Activated naive CD4-positive, alpha-beta T cell treated with anti-CD3 and anti-CD28 coated beads for 36 hours (primary cell): ENCODE data around the gene CCDC24. TPM values are rescaled to one million over a fixed set of nuclear protein-coding genes. Genes with fewer than 3 reads are reported as not detected.

Source experiments
- CTCF ChIA-PET: fragments of 350-600 bp; sonication (Branson Sonifier 250); formaldehyde crosslinking; loops from one replicate; lab custom pipeline; 2021; ENCODE audit warnings: antibody characterized with exemption; lab: Charles Lee
- DNase-seq: peaks from one replicate; pipeline ENCODE4 v3.0.0-alpha.2; 2020
- H3K27ac Mint-ChIP-seq: one replicate; pipeline ENCODE4 v1.8.0; 2021; ENCODE audit warnings: mild to moderate bottlenecking, mixed read lengths
- H3K27me3 Mint-ChIP-seq: one replicate; pipeline ENCODE4 v1.8.0; 2021; ENCODE audit warnings: low read depth, mixed read lengths
- H3K36me3 Mint-ChIP-seq: one replicate; pipeline ENCODE4 v1.8.0; 2021; ENCODE audit warnings: low read depth, mixed read lengths
- H3K4me1 Mint-ChIP-seq: one replicate; pipeline ENCODE4 v1.8.0; 2021; ENCODE audit warnings: low read depth, mixed read lengths
- H3K4me3 Mint-ChIP-seq: one replicate; pipeline ENCODE4 v1.8.0; 2021; ENCODE audit warnings: mild to moderate bottlenecking, moderate library complexity, mixed read lengths
- H3K9me3 Mint-ChIP-seq: one replicate; pipeline ENCODE4 v1.8.0; 2021; ENCODE audit warnings: mixed read lengths
- intact Hi-C: fragments of 100-400 bp; cut with micrococcal nuclease; formaldehyde crosslinking; loops from one replicate; pipeline ENCODE4 v1.15.1; 2023
- total RNA-seq, 2 experiments: library from RNA; stranded (reverse); gene quantifications; one replicate each; pipeline ENCODE4 v1.2.3, GENCODE V29; 2021

The CCDC24 gene
- total RNA-seq, 2 experiments from 2014 or later: 0.91 to 1.6 TPM

GRCh38 chr1:43983253-43983899 is 8.0 kb upstream of the CCDC24 start:
- Mint-ChIP-seq H3K27ac (no peak overlapping the region), H3K9me3 (no peaks in the 10 kb centered on the region), H3K4me3 (no peak overlapping the region), H3K4me1 (peaks cover 10% of the 10 kb centered on the region), H3K36me3 (peaks cover 18% of the 10 kb centered on the region), H3K27me3 (no peaks in the 10 kb centered on the region)
- CTCF ChIA-PET: no interaction called here
- intact Hi-C loops: no loop called here
- DNase-seq: no peak

- no peak for DNase-seq
- no peaks in the 10 kb centered on the region for H3K9me3 Mint-ChIP-seq
- CTCF ChIA-PET: no interaction called here
- peaks cover 14% of the 10 kb centered on the region for H3K36me3 Mint-ChIP-seq
- H3K27me3 Mint-ChIP-seq: no peaks in the 10 kb centered on the region
- peaks cover 6% of the 10 kb centered on the region for H3K4me1 Mint-ChIP-seq
- no peak overlapping the region for H3K4me3 Mint-ChIP-seq
- H3K27ac Mint-ChIP-seq: no peak overlapping the region
- intact Hi-C loops: no loop called here
Measured at GRCh38 chr1:43984855-43985254, 6.5 kb upstream of the CCDC24 start.

- H3K4me1 Mint-ChIP-seq: peaks cover 3% of the 10 kb centered on the region
- DNase-seq: no peak
- H3K27ac Mint-ChIP-seq: no peak overlapping the region
- CTCF ChIA-PET: interaction anchor here (1.3 kb wide), 1 partner anchor 62 kb away, joined by 4 read pairs; no protein-coding TSS in a partner anchor
- no peaks in the 10 kb centered on the region for H3K27me3 Mint-ChIP-seq
- H3K36me3 Mint-ChIP-seq: peaks cover 8% of the 10 kb centered on the region
- intact Hi-C loops: no loop called here
- H3K4me3 Mint-ChIP-seq: no peak overlapping the region
- no peaks in the 10 kb centered on the region for H3K9me3 Mint-ChIP-seq
Measured at GRCh38 chr1:43985984-43986595, 5.3 kb upstream of the CCDC24 start.

GRCh38 chr1:43986712-43987111 is 4.7 kb upstream of the CCDC24 start:
- Mint-ChIP-seq H3K4me1 (peaks cover 5% of the 10 kb centered on the region), H3K4me3 (no peak overlapping the region)
- intact Hi-C loops: no loop called here

GRCh38 chr1:43987159-43987902 is 4.1 kb upstream of the CCDC24 start:
- CTCF ChIA-PET: interaction anchor here (0.8 to 1.3 kb wide), 2 partner anchors 11 to 61 kb away, joined by 3 to 4 read pairs; no protein-coding TSS in a partner anchor
- Mint-ChIP-seq H3K27ac (no peak overlapping the region), H3K4me1 (peaks cover 5% of the 10 kb centered on the region), H3K27me3 (no peaks in the 10 kb centered on the region), H3K36me3 (peaks cover 8% of the 10 kb centered on the region), H3K4me3 (no peak overlapping the region), H3K9me3 (no peaks in the 10 kb centered on the region)
- intact Hi-C loops: no loop called here
- DNase-seq: no peak

More at GRCh38 chr1:43986712-43987111, 4.7 kb upstream of the CCDC24 start:
- DNase-seq: no peak
- H3K27me3 Mint-ChIP-seq: no peaks in the 10 kb centered on the region
- no peak overlapping the region for H3K27ac Mint-ChIP-seq
- peaks cover 8% of the 10 kb centered on the region for H3K36me3 Mint-ChIP-seq
- CTCF ChIA-PET: interaction anchor here (1.3 kb wide), 1 partner anchor 61 kb away, joined by 4 read pairs; no protein-coding TSS in a partner anchor
- H3K9me3 Mint-ChIP-seq: no peaks in the 10 kb centered on the region

GRCh38 chr1:43990271-43991199 is 864 bp upstream of the CCDC24 start:
- peak overlapping the region; percentile 89 for H3K4me3 Mint-ChIP-seq
- CTCF ChIA-PET: interaction anchor here (1.0 to 2.0 kb wide), 3 partner anchors 15 to 58 kb away, joined by 3 to 5 read pairs (median 4); no protein-coding TSS in a partner anchor
- peaks cover 5% of the 10 kb centered on the region for H3K4me1 Mint-ChIP-seq
- intact Hi-C loops: loop anchor here (1.0 to 5.0 kb wide), 5 partner anchors 16 to 338 kb away; partner anchors contain the start of genes ATP6V0B, IPO13 and KDM4A
- no peak overlapping the region for H3K27ac Mint-ChIP-seq
- DNase-seq: no peak
- H3K9me3 Mint-ChIP-seq: no peaks in the 10 kb centered on the region
- no peaks in the 10 kb centered on the region for H3K27me3 Mint-ChIP-seq
- H3K36me3 Mint-ChIP-seq: peaks cover 2% of the 10 kb centered on the region

GRCh38 chr1:43991200-43991475 is 261 bp upstream of the CCDC24 start:
- peak overlapping the region; percentile 89 for H3K4me3 Mint-ChIP-seq
- DNase-seq: no peak
- CTCF ChIA-PET: interaction anchor here (1.8 kb wide), 1 partner anchor 57 kb away, joined by 4 read pairs; no protein-coding TSS in a partner anchor
- intact Hi-C loops: loop anchor here (1.0 to 5.0 kb wide), 5 partner anchors 17 to 339 kb away; partner anchors contain the start of genes ATP6V0B, IPO13 and KDM4A
- no peaks in the 10 kb centered on the region for H3K36me3 Mint-ChIP-seq
- H3K27me3 Mint-ChIP-seq: no peaks in the 10 kb centered on the region
- H3K9me3 Mint-ChIP-seq: no peaks in the 10 kb centered on the region
- no peak overlapping the region for H3K27ac Mint-ChIP-seq
- H3K4me1 Mint-ChIP-seq: peaks cover 5% of the 10 kb centered on the region

- no peaks in the 10 kb centered on the region for H3K27me3 Mint-ChIP-seq
- peaks cover 5% of the 10 kb centered on the region for H3K4me1 Mint-ChIP-seq
- H3K27ac Mint-ChIP-seq: no peak overlapping the region
- H3K36me3 Mint-ChIP-seq: no peaks in the 10 kb centered on the region
- CTCF ChIA-PET: interaction anchor here (0.7 to 1.7 kb wide), 4 partner anchors 13 to 463 kb away, joined by 3 to 6 read pairs (median 4); no protein-coding TSS in a partner anchor
- intact Hi-C loops: loop anchor here (5.0 kb wide), 2 partner anchors 270 to 340 kb away; partner anchors contain the start of gene KDM4A
- no peaks in the 10 kb centered on the region for H3K9me3 Mint-ChIP-seq
- DNase-seq: no peak
- H3K4me3 Mint-ChIP-seq: peak overlapping the region; percentile 89
Measured at GRCh38 chr1:43992232-43992995, 1.0 kb downstream of the CCDC24 start.

GRCh38 chr1:43993206-43993914 is 2.0 kb downstream of the CCDC24 start:
- Mint-ChIP-seq H3K27me3 (no peaks in the 10 kb centered on the region), H3K9me3 (no peaks in the 10 kb centered on the region), H3K4me3 (no peak overlapping the region), H3K4me1 (peaks cover 5% of the 10 kb centered on the region), H3K27ac (no peak overlapping the region), H3K36me3 (no peaks in the 10 kb centered on the region)
- intact Hi-C loops: loop anchor here (5.0 kb wide), 2 partner anchors 269 to 341 kb away; partner anchors contain the start of gene KDM4A
- CTCF ChIA-PET: interaction anchor here (0.6 to 1.7 kb wide), 5 partner anchors 12 to 464 kb away, joined by 3 to 8 read pairs (median 4); no protein-coding TSS in a partner anchor
- no peak for DNase-seq

- no peak for DNase-seq
- Mint-ChIP-seq H3K27ac (no peak overlapping the region), H3K27me3 (no peaks in the 10 kb centered on the region), H3K4me1 (peaks cover 5% of the 10 kb centered on the region), H3K4me3 (no peak overlapping the region), H3K36me3 (no peaks in the 10 kb centered on the region), H3K9me3 (no peaks in the 10 kb centered on the region)
- intact Hi-C loops: loop anchor here (5.0 kb wide), 2 partner anchors 268 to 342 kb away; partner anchors contain the start of gene KDM4A
- CTCF ChIA-PET: interaction anchor here (0.6 to 1.6 kb wide), 4 partner anchors 11 to 78 kb away, joined by 3 to 8 read pairs (median 4); no protein-coding TSS in a partner anchor
Measured at GRCh38 chr1:43994071-43994470, 2.7 kb downstream of the CCDC24 start.
